ENCODE data around the gene AKIRIN1.
"Not testable (repeated sequence)": the region's sequence is repeated elsewhere in the genome, so short reads cannot be mapped to it uniquely, and the experiment has no call there.

Gene AKIRIN1

GRCh38 chr1:39016604-39017171, 25.6 kb downstream of the AKIRIN1 start:
- TF ChIP-seq, protein P1, sequence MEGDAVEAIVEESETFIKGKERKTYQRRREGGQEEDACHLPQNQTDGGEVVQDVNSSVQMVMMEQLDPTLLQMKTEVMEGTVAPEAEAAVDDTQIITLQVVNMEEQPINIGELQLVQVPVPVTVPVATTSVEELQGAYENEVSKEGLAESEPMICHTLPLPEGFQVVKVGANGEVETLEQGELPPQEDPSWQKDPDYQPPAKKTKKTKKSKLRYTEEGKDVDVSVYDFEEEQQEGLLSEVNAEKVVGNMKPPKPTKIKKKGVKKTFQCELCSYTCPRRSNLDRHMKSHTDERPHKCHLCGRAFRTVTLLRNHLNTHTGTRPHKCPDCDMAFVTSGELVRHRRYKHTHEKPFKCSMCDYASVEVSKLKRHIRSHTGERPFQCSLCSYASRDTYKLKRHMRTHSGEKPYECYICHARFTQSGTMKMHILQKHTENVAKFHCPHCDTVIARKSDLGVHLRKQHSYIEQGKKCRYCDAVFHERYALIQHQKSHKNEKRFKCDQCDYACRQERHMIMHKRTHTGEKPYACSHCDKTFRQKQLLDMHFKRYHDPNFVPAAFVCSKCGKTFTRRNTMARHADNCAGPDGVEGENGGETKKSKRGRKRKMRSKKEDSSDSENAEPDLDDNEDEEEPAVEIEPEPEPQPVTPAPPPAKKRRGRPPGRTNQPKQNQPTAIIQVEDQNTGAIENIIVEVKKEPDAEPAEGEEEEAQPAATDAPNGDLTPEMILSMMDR (IDR thresholded peaks at IDR 0.05; ENCODE audit: borderline replicate concordance, control extremely low read depth, extremely low read depth, insufficient read depth, missing control alignments) = no peak
- in situ Hi-C loops (cut with MboI; ENCODE audit: low sequenced_read_pairs, unreplicated experiment) = no loop called here
- no peak for DNase-seq (ENCODE audit: low spot score)

GRCh38 chr1:39017266-39017665, 26.2 kb downstream of the AKIRIN1 start:
- in situ Hi-C loops (cut with MboI; ENCODE audit: low sequenced_read_pairs, unreplicated experiment) = no loop called here
- TF ChIP-seq, protein P1 (IDR thresholded peaks at IDR 0.05; ENCODE audit: borderline replicate concordance, control extremely low read depth, extremely low read depth, insufficient read depth, missing control alignments) = no peak
- no peak for DNase-seq (ENCODE audit: low spot score)

DNA sequence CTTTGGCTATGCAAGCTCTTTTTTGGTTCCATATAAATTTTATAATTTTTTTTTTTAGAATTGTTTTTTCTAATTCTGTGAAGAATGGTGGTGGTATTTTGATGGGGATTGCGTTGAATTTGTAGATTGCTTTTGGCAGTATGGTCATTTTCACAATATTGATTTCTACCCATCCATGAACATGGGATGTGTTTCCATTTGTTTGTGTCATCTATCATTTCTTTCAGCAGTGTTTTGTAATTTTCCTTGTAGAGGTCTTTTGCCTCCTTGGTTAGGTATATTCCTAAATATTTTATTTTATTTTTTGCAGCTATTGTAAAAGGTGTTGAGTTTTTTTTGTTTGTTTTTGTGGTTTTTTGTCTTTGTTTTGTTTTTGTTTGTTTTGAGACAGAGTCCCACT, 29.4 kb downstream of the AKIRIN1 start:
- DNase-seq (ENCODE audit: low spot score); in situ Hi-C loops (cut with MboI; ENCODE audit: low sequenced_read_pairs, unreplicated experiment): not testable (repeated sequence)

- TF ChIP-seq, protein P1 (IDR thresholded peaks at IDR 0.05; ENCODE audit: borderline replicate concordance, control extremely low read depth, extremely low read depth, insufficient read depth, missing control alignments) = no peak
- DNase-seq (ENCODE audit: low spot score) = no peak
- in situ Hi-C loops (cut with MboI; ENCODE audit: low sequenced_read_pairs, unreplicated experiment) = no loop called here
Measured at GRCh38 chr1:39021426-39021825, 30.4 kb downstream of the AKIRIN1 start.

DNA sequence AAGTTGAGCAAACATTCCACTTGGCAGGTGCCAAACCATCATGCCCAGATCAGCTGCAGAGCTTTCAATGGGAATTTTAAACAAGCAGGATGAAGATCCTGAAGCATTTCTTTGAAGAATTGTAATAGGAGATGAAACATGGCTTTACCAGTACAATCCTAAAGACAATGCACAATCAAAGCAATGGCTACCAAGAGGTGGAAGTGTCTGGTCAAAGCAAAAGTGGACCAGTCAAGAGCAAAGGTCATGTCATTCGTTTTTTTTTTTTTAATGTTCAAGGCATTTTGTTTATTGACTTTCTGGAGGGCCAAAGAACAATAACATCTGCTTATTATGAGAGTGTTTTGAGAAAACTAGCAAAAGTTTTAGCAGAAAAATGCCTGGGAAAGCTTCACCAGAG, 32.1 kb downstream of the AKIRIN1 start:
- TF ChIP-seq, protein P1 (IDR thresholded peaks at IDR 0.05; ENCODE audit: borderline replicate concordance, control extremely low read depth, extremely low read depth, insufficient read depth, missing control alignments) = no peak
- DNase-seq (ENCODE audit: low spot score) = no peak
- in situ Hi-C loops (cut with MboI; ENCODE audit: low sequenced_read_pairs, unreplicated experiment) = no loop called here

DNA sequence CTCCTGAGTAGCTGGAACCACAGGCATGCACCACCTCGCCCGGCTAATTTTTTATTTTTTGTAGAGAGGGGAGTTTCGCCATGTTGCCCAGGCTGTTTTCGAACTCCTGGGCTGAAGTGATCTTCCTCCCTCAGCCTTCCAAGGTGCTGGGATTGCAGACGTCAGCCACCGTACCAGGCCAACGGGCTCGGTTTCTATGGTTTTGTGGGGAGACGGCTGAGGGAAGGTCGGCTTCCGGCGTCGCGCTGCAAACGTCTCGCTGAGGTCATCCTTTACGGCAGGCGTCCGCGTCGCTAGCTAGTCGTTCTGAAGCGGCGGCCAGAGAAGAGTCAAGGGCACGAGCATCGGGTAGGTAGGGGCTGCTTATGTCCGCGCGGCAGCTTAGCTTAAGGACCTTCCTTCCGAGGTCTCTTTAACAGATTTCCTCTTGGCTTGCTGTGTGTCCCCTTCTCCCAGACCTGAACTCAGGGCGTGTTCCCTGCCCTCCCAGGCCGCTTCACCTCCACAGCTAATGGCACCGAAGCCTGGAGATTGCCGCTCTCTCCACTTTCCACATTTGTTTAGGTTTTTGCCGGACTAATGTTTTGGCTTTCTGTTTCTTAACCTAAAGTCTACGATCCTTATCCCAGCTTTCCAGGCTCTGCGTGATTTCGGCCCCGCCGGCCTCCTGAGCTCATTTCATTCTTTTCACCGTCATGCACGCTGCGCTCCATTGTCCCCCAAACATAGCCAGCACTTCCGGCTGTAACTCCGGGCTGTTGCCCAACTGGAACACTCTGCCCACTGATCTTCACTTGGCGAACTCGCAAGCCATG, 35.2 kb downstream of the AKIRIN1 start, which contains the start of gene NDUFS5:
NDUFS5 (plus strand) TSS at position 300 of the 815 bp plus-strand sequence. CDS start 2,375 bp downstream, outside the sequence.
- in situ Hi-C loops (cut with MboI; ENCODE audit: low sequenced_read_pairs, unreplicated experiment) = no loop called here

More for the DNA sequence above, 35.2 kb downstream of the AKIRIN1 start, which contains the start of gene NDUFS5:
- TF ChIP-seq, protein P1 (IDR thresholded peaks at IDR 0.05; ENCODE audit: borderline replicate concordance, control extremely low read depth, extremely low read depth, insufficient read depth, missing control alignments) = no peak
- peak; percentile 85 for DNase-seq (ENCODE audit: low spot score)

All from GM13976 (cell line).